ENCODE data around the gene SH2D2A. TPM values are rescaled to one million over a fixed set of nuclear protein-coding genes. Genes with fewer than 3 reads are reported as not detected.

Gene SH2D2A
- polyA plus RNA-seq, 1 of the 3 experiments (the other 2 are of a cell fraction): not detected

- TF ChIP-seq REST (IDR thresholded peaks at IDR 0.05; ENCODE audit: low read depth, low read length) (no peak), MAX (IDR thresholded peaks at IDR 0.05; ENCODE audit: low read depth) (no peak), EP300 (IDR thresholded peaks at IDR 0.05; ENCODE audit: borderline replicate concordance in 1 of 2, low read depth in 1 of 2, low read length in 1 of 2) (no peak), SMC3 (IDR thresholded peaks at IDR 0.05; ENCODE audit: low read depth, low read length) (no peak), YY1 (IDR thresholded peaks at IDR 0.05; ENCODE audit: low read depth) (no peak)
Observed at GRCh38 chr1:156845953-156846545, 29.4 kb upstream of the SH2D2A start (continued).

GRCh38 chr1:156845055-156845952 is 28.7 kb upstream of the SH2D2A start:
- Histone ChIP-seq H2AFZ (ENCODE audit: low read depth) (no peak overlapping the region), H3K9ac (no peak overlapping the region), H3F3A (replicated peaks; ENCODE audit: insufficient read depth) (no peaks in the 10 kb centered on the region), H3K4me3 (ENCODE audit: low read depth in 2 of 2, low read length in 1 of 2) (no peak overlapping the region), H3K9me3 (no peaks in the 10 kb centered on the region), H4K20me1 (ENCODE audit: insufficient read depth) (no peaks in the 10 kb centered on the region), H3K4me1 (ENCODE audit: control insufficient read depth in 1 of 2, insufficient read depth in 2 of 2, low read depth in 1 of 2, low read length in 1 of 2) (peaks cover 0 to 4% of the 10 kb centered on the region in 2 experiments; a peak in 1 of 4 replicates), H3K36me3 (replicated peaks in 1 of 2; ENCODE audit: control insufficient read depth in 1 of 2, insufficient read depth in 2 of 2, low read length in 1 of 2) (no peaks in the 10 kb centered on the region), H3K4me2 (no peak overlapping the region), H3K27ac (ENCODE audit: low read depth in 2 of 2, low read length in 1 of 2) (no peak overlapping the region), H3K27me3 (ENCODE audit: insufficient read depth) (no peaks in the 10 kb centered on the region), H3K79me2 (ENCODE audit: insufficient read depth) (no peaks in the 10 kb centered on the region), H3K9me2 (no peaks in the 10 kb centered on the region)
- peak; percentile 68 for DNase-seq
- POLR2A ChIA-PET: interaction anchor here (0.5 kb wide), 1 partner anchor 209 kb away, joined by 4 read pairs; no protein-coding TSS in a partner anchor
- 88% methylated on average over 47 of the region's 69 CpGs for WGBS (ENCODE audit: low lambda C conversion rate)
- CTCF ChIA-PET: interaction anchor here (1.0 to 17.9 kb wide), 3 partner anchors 12 to 43 kb away, joined by 4 to 566 read pairs (median 16); partner anchors contain the start of gene NTRK1
- no peak for TF ChIP-seq RXRA (IDR thresholded peaks at IDR 0.05; ENCODE audit: borderline replicate concordance, low read depth)
- no peak for TF ChIP-seq USF2 (IDR thresholded peaks at IDR 0.05; ENCODE audit: borderline replicate concordance, low read depth, low read length)
- no peak for TF ChIP-seq ELF1 (IDR thresholded peaks at IDR 0.05)
- no peak for TF ChIP-seq MAX (IDR thresholded peaks at IDR 0.05; ENCODE audit: low read depth)
- no peak for TF ChIP-seq TCF12 (IDR thresholded peaks at IDR 0.05)
- no peak for TF ChIP-seq NFIC (IDR thresholded peaks at IDR 0.05; ENCODE audit: borderline replicate concordance)
- TF ChIP-seq TEAD4 (IDR thresholded peaks at IDR 0.05; ENCODE audit: borderline replicate concordance, insufficient read depth): no peak
- TF ChIP-seq USF1 (IDR thresholded peaks at IDR 0.05; ENCODE audit: borderline replicate concordance, low read depth): no peak
- no peak for TF ChIP-seq PBX3 (IDR thresholded peaks at IDR 0.05)
- TF ChIP-seq FOSL2 (IDR thresholded peaks at IDR 0.05; ENCODE audit: borderline replicate concordance, low read depth): no peak
- no peak for TF ChIP-seq NRF1 (IDR thresholded peaks at IDR 0.05; ENCODE audit: low read depth, low read length)
- TF ChIP-seq FOXJ3 (CRISPR knock-in tag; IDR thresholded peaks at IDR 0.05): no peak
- no peak for TF ChIP-seq REST (IDR thresholded peaks at IDR 0.05; ENCODE audit: low read depth, low read length)
